Activated CD4-positive, alpha-beta memory T cell treated with anti-CD3 and anti-CD28 coated beads for 36 hours (primary cell): ENCODE measurements around the gene GJD3. TPM values are rescaled to one million over a fixed set of nuclear protein-coding genes. Genes with fewer than 3 reads are reported as not detected.

Source experiments
- CTCF ChIA-PET: fragments of 350-600 bp; sonication (Branson Sonifier 250); formaldehyde crosslinking; loops from one replicate; lab custom pipeline; 2021; ENCODE audit warnings: antibody characterized with exemption, inconsistent platforms; lab: Charles Lee
- POLR2A ChIA-PET: fragments of 350-600 bp; sonication (Branson Sonifier 250); formaldehyde crosslinking; loops from one replicate; lab custom pipeline; 2021; ENCODE audit warnings: antibody characterized with exemption; lab: Charles Lee
- DNase-seq: peaks from one replicate; pipeline ENCODE4 v3.0.0-alpha.2; 2020
- H3K27ac Mint-ChIP-seq: one replicate; pipeline ENCODE4 v1.8.0; 2021; ENCODE audit warnings: mixed read lengths
- H3K27me3 Mint-ChIP-seq: one replicate; pipeline ENCODE4 v1.8.0; 2021; ENCODE audit warnings: mixed read lengths
- H3K36me3 Mint-ChIP-seq: one replicate; pipeline ENCODE4 v1.8.0; 2021; ENCODE audit warnings: mixed read lengths
- H3K4me1 Mint-ChIP-seq: one replicate; pipeline ENCODE4 v1.8.0; 2021; ENCODE audit warnings: low read depth, mixed read lengths
- H3K4me3 Mint-ChIP-seq: one replicate; pipeline ENCODE4 v1.8.0; 2021; ENCODE audit warnings: mild to moderate bottlenecking, mixed read lengths
- H3K9me3 Mint-ChIP-seq: one replicate; pipeline ENCODE4 v1.8.0; 2021; ENCODE audit warnings: mixed read lengths
- intact Hi-C: fragments of 100-400 bp; cut with micrococcal nuclease; formaldehyde crosslinking; loops from one replicate; pipeline ENCODE4 v1.15.1; 2023
- total RNA-seq, 2 experiments: library from RNA; stranded (reverse); gene quantifications; one replicate each; pipeline ENCODE4 v1.2.3, GENCODE V29; 2021

The GJD3 gene
- total RNA-seq, 2 experiments from 2014 or later, result 0.27 TPM; not detected in 1

DNA sequence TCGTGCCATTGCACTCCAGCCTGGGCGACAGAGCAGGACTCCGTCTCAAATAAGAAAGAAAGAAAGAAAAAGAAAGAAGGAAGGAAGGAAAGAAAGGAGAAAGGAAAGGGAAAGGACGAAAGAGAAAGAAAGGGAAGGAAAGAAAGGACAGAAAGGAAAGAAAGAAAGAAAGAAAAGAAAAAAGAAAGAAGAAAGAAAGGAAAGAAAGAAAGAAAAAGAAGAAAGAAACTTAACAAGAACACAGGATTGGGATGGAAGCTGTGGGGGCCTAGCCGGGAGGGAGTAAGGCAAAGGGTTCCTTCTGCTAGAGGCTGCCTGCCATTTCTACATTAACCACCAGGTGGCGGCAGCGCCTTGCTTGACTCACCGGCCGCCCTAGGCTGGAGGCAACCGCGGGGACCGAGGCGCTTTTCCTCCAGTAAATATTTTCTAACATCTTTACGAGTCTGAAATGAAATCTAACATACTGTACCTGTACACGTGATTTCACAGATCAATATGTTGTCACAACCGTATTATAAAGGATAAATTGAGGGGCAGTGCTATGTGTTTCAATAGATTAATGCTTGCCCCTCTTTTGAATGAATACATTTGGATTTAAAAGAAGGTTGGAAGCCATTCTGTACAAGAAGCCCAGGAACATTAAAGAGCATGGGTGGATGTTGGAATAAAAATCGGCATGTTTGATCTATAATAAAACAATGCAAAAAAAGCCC is 6.1 kb downstream of the GJD3 start:
- Mint-ChIP-seq H3K4me1 (peaks cover 14% of the 10 kb centered on the region), H3K9me3 (no peaks in the 10 kb centered on the region), H3K36me3 (peaks cover 6% of the 10 kb centered on the region), H3K27me3 (peaks cover 14% of the 10 kb centered on the region), H3K27ac (no peak overlapping the region), H3K4me3 (no peak overlapping the region)
- peak; percentile 93 for DNase-seq
- intact Hi-C loops, result loop anchor here (1.0 to 5.0 kb wide), 6 partner anchors 39 to 202 kb away; partner anchors contain the start of gene TOP2A
- ChIA-PET POLR2A (interaction anchor here (1.1 to 1.6 kb wide), 2 partner anchors 17 to 175 kb away, joined by 3 read pairs; no protein-coding TSS in a partner anchor), CTCF (interaction anchor here (0.6 to 9.9 kb wide), 26 partner anchors 18 to 282 kb away, joined by 3 to 241 read pairs (median 4); partner anchors contain the start of genes IGFBP4, RARA and TOP2A)

- POLR2A ChIA-PET, result interaction anchor here (1.1 to 1.6 kb wide), 2 partner anchors 16 to 176 kb away, joined by 3 read pairs; no protein-coding TSS in a partner anchor
- H3K9me3 Mint-ChIP-seq, result no peaks in the 10 kb centered on the region
- H3K27me3 Mint-ChIP-seq, result peaks cover 10% of the 10 kb centered on the region
- DNase-seq, result no peak
- H3K27ac Mint-ChIP-seq, result no peak overlapping the region
- CTCF ChIA-PET, result interaction anchor here (0.9 to 9.9 kb wide), 20 partner anchors 19 to 245 kb away, joined by 3 to 241 read pairs (median 5); partner anchors contain the start of genes IGFBP4, RARA and TOP2A
- H3K4me3 Mint-ChIP-seq, result no peak overlapping the region
- peaks cover 17% of the 10 kb centered on the region for H3K4me1 Mint-ChIP-seq
- intact Hi-C loops, result loop anchor here (5.0 kb wide), 2 partner anchors 40 kb away; no protein-coding TSS in a partner anchor
- H3K36me3 Mint-ChIP-seq, result peaks cover 9% of the 10 kb centered on the region
These were observed 7.3 kb downstream of the GJD3 start for GRCh38 chr17:40356990-40357881.

DNA sequence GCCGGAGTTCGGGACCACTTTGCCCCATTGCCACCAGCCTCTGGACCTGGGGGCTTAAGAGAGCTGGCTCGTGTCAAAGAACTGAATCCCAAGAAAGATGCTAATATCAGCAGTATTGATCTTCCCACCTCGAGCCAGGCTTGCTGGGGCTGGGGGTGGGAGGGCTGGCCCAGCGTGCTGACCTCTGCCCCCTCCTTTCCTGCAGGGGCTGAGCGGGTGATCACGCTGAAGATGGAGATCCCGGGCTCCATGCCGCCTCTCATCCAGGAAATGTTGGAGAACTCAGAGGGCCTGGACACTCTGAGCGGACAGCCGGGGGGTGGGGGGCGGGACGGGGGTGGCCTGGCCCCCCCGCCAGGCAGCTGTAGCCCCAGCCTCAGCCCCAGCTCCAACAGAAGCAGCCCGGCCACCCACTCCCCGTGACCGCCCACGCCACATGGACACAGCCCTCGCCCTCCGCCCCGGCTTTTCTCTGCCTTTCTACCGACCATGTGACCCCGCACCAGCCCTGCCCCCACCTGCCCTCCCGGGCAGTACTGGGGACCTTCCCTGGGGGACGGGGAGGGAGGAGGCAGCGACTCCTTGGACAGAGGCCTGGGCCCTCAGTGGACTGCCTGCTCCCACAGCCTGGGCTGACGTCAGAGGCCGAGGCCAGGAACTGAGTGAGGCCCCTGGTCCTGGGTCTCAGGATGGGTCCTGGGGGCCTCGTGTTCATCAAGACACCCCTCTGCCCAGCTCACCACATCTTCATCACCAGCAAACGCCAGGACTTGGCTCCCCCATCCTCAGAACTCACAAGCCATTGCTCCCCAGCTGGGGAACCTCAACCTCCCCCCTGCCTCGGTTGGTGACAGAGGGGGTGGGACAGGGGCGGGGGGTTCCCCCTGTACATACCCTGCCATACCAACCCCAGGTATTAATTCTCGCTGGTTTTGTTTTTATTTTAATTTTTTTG is 8.5 kb downstream of the GJD3 start:
- no peak for DNase-seq
- intact Hi-C loops, result loop anchor here (1.0 to 5.0 kb wide), 4 partner anchors 39 to 153 kb away; no protein-coding TSS in a partner anchor
- no peak overlapping the region for H3K27ac Mint-ChIP-seq
- H3K4me3 Mint-ChIP-seq, result no peak overlapping the region
- H3K27me3 Mint-ChIP-seq, result peaks cover 5% of the 10 kb centered on the region
- CTCF ChIA-PET, result interaction anchor here (0.7 to 9.9 kb wide), 16 partner anchors 12 to 243 kb away, joined by 3 to 241 read pairs (median 8); partner anchors contain the start of gene RARA
- H3K36me3 Mint-ChIP-seq, result peaks cover 10% of the 10 kb centered on the region
- POLR2A ChIA-PET, result no interaction called here
- H3K4me1 Mint-ChIP-seq, result peaks cover 17% of the 10 kb centered on the region
- no peaks in the 10 kb centered on the region for H3K9me3 Mint-ChIP-seq

- peak; percentile 83 for DNase-seq
- intact Hi-C loops, result loop anchor here (1.0 to 5.0 kb wide), 4 partner anchors 38 to 152 kb away; no protein-coding TSS in a partner anchor
- H3K36me3 Mint-ChIP-seq, result peaks cover 12% of the 10 kb centered on the region
- CTCF ChIA-PET, result interaction anchor here (0.6 to 9.9 kb wide), 46 partner anchors 10 to 242 kb away, joined by 3 to 241 read pairs (median 5); partner anchors contain the start of genes CDC6, RARA and WIPF2
- H3K4me1 Mint-ChIP-seq, result peaks cover 17% of the 10 kb centered on the region
- no peaks in the 10 kb centered on the region for H3K27me3 Mint-ChIP-seq
- POLR2A ChIA-PET, result interaction anchor here (1.0 to 1.2 kb wide), 3 partner anchors 45 to 52 kb away, joined by 3 to 4 read pairs (median 4); no protein-coding TSS in a partner anchor
- H3K9me3 Mint-ChIP-seq, result no peaks in the 10 kb centered on the region
- no peak overlapping the region for H3K27ac Mint-ChIP-seq
- H3K4me3 Mint-ChIP-seq, result no peak overlapping the region
These were observed 9.3 kb downstream of the GJD3 start for GRCh38 chr17:40355123-40355803.

- POLR2A ChIA-PET, result interaction anchor here (0.5 to 1.2 kb wide), 4 partner anchors 46 to 54 kb away, joined by 3 to 4 read pairs (median 4); no protein-coding TSS in a partner anchor
- peaks cover 16% of the 10 kb centered on the region for H3K36me3 Mint-ChIP-seq
- CTCF ChIA-PET, result interaction anchor here (0.5 to 9.9 kb wide), 52 partner anchors 8 to 341 kb away, joined by 3 to 241 read pairs (median 5); partner anchors contain the start of genes CDC6, RARA and WIPF2
- H3K4me3 Mint-ChIP-seq, result no peak overlapping the region
- no peaks in the 10 kb centered on the region for H3K27me3 Mint-ChIP-seq
- peaks cover 17% of the 10 kb centered on the region for H3K4me1 Mint-ChIP-seq
- no peaks in the 10 kb centered on the region for H3K9me3 Mint-ChIP-seq
- intact Hi-C loops, result loop anchor here (1.0 to 5.0 kb wide), 4 partner anchors 37 to 152 kb away; no protein-coding TSS in a partner anchor
- DNase-seq, result no peak
- no peak overlapping the region for H3K27ac Mint-ChIP-seq
These were observed 10.1 kb downstream of the GJD3 start for GRCh38 chr17:40354221-40355122.

- no peaks in the 10 kb centered on the region for H3K9me3 Mint-ChIP-seq
- peaks cover 21% of the 10 kb centered on the region for H3K36me3 Mint-ChIP-seq
- H3K27ac Mint-ChIP-seq, result peak overlapping the region; percentile 33
- no peak overlapping the region for H3K4me3 Mint-ChIP-seq
- ChIA-PET CTCF (interaction anchor here (1.3 to 9.9 kb wide), 6 partner anchors 16 to 184 kb away, joined by 3 to 241 read pairs (median 15); partner anchors contain the start of gene RARA), POLR2A (no interaction called here)
- H3K27me3 Mint-ChIP-seq, result no peaks in the 10 kb centered on the region
- intact Hi-C loops, result no loop called here
- DNase-seq, result peak; percentile 23
- peaks cover 14% of the 10 kb centered on the region for H3K4me1 Mint-ChIP-seq
These were observed 11.7 kb downstream of the GJD3 start for GRCh38 chr17:40352779-40353394.

DNA sequence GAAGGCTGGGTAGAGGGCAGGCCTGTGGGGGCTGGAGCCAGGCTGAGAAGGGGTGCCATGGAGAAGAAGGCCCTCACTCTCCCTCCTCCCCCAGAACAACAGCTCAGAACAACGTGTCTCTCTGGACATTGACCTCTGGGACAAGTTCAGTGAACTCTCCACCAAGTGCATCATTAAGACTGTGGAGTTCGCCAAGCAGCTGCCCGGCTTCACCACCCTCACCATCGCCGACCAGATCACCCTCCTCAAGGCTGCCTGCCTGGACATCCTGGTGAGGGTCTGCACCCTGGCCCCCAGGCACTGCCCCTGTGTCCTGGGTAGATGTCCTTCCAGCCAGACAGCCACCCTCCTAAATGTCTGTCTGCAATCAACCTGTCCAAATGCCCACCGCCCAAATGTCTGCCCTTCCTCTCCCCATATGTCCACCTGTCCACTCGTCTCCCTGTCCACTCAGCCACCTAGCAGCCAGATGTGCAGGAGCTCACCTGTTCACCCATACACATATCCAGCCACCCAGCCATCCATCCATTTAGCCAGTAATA is 12.2 kb downstream of the GJD3 start:
- peak overlapping the region; percentile 33 for H3K27ac Mint-ChIP-seq
- H3K27me3 Mint-ChIP-seq, result no peaks in the 10 kb centered on the region
- no peak overlapping the region for H3K4me3 Mint-ChIP-seq
- H3K4me1 Mint-ChIP-seq, result peaks cover 14% of the 10 kb centered on the region
- H3K36me3 Mint-ChIP-seq, result peaks cover 21% of the 10 kb centered on the region
- intact Hi-C loops, result no loop called here
- H3K9me3 Mint-ChIP-seq, result no peaks in the 10 kb centered on the region
- CTCF ChIA-PET, result interaction anchor here (1.3 to 9.9 kb wide), 4 partner anchors 47 to 183 kb away, joined by 3 to 241 read pairs (median 15); partner anchors contain the start of gene RARA
- no peak for DNase-seq
- POLR2A ChIA-PET, result no interaction called here

DNA sequence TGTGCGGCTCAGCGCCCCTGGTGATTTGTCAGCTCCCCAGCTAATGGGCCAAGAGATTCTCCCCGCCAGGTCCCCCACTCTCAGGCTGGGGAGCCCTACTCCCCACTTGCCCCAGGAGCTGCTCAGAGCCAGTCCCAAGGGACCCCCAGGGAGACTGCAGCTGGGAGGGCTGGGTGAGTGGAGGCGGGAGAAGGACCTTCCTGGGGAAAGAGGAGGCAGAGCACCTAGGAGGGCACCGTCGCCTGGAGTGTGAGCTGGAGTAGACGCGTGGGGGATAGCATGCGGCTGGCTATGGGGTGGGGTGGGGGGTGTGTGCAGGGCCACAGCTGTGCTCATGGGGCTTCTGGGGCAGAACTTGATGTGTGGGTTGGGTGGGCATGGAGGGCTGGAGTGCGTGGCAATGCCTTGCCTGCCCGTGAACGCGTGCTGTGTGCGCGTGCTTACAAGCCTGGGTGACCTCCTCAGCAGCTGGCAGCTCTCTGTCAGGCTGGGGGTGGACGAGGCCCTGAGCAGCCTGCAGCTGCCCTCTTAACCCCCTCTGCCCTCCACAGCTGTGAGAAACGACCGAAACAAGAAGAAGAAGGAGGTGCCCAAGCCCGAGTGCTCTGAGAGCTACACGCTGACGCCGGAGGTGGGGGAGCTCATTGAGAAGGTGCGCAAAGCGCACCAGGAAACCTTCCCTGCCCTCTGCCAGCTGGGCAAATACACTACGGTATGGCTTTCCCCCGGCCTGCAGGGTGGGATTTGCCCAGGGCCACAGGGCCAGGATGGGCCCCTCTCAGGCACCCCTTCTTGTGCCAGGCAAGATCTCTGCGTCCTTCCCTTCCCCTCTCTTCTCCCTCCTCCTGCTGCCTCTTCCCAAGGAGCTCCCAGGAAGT is 12.9 kb downstream of the GJD3 start:
- DNase-seq, result no peak
- H3K27me3 Mint-ChIP-seq, result no peaks in the 10 kb centered on the region
- peaks cover 21% of the 10 kb centered on the region for H3K36me3 Mint-ChIP-seq
- H3K4me1 Mint-ChIP-seq, result peaks cover 20% of the 10 kb centered on the region
- peak overlapping the region; percentile 26 for H3K27ac Mint-ChIP-seq
- no peak overlapping the region for H3K4me3 Mint-ChIP-seq
- intact Hi-C loops, result no loop called here
- ChIA-PET CTCF (interaction anchor here (1.0 to 9.9 kb wide), 5 partner anchors 10 to 183 kb away, joined by 3 to 241 read pairs (median 5); partner anchors contain the start of gene RARA), POLR2A (no interaction called here)
- H3K9me3 Mint-ChIP-seq, result no peaks in the 10 kb centered on the region
